Limb (tissue), 2 donors: ENCODE data around the gene TIMP4.

Experiments
- DNase-seq, 2 donors: peaks; one replicate each; pipeline ENCODE4 v3.0.0-alpha.2; 2016; ENCODE audit errors: extremely low spot score in 2 of 2

The TIMP4 gene

DNA sequence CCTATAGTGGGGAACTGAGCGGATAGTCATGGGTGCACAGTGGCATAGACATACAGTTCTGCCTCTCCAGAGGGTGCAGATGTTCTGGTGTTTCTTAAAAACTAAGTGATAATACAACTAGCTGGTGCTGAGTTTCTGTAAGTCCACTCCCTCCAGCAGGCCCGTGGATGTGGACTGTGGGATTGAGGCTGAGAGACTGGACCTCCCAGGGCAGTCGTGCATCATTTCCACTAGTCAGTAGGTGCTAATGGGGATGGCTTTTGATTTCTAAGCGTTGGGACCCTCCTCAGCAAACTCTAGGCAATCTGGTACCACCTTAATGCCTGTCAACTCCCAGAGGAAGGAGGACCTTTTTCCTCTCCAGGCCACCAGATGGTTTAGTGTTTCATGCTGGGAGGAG lies 27.3 kb upstream of the TIMP4 start:
- DNase-seq, result no peak

DNA sequence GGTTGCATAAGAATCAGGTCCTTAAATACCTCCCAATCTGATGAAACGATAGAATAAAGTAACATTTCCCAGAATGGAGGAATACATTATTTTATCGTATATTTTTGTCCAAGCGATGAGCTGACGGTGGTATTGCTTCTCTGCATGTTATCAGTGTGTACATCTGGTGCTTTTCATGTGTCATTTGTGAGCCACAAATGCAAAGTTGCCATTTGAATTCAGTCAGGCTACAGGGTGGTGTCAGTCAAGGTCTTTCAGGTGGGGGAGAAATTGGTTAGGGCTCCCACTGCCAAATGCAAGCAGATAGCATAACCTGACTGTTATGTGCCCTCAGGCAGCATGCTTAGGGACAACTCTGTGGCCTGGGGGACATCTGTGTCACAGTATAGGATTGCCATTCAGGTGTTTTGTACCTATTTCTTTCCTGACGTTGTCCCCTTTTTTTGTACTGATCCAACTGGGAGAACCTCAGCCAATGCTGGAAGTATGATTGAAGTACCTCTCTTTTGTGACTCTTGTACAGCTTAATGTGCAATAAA lies 26.5 kb upstream of the TIMP4 start:
- DNase-seq, result no peak

DNA sequence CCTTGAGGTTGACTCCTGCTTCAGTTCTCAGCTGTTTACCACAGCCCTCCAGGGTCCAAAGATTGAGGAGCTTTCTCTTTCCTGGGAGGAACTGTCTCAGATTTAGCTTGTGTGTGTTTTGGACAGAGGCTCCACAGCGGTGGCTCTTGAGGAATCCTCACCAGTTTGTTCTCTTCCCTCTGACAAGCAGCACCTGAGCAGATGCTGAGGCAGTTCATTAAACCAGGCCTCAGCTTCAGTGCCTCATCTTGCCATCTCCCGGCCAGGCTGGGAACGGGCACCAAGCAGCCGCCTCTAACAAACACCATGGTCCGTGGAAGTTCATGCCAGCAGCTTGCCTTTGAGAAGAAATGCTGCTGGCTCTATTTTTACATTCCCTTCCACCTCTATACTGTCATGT lies 25.8 kb upstream of the TIMP4 start:
- DNase-seq, result no peak

DNA sequence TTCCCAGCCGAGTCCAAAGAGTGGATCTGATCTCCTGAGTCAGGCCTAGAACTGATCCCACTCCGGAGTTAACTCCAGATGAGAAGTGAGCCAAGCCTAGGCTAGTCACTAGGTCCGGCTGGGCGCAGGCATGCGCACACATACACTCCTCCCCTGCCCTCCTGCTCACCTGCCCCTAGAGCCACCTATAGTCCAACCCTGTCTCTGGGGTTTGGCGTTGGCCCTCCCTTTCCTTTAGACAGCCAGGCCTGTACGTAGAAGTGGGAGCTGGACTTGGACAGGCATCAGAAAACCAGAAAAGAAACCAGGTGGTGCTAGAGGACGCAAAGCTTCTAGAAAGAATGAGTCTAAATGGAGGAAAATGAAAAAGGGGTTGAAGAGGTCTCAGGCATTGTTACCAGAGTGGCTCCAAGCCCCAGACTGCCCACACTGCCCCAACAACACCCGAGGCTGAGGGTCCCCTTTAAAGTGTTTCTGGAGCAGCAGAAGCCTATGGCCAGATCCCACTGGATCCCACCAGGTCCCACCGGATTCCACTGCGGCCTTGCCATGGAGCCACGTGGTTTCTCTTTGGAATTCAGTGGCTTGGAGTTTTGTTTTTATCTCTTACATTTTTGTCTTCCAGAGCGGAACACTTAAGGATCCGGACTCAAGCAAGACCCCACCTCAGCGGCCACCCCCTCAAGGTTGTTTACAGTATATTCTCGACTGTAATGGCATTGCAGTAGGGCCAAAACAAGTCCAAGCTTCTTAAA lies 24.2 kb upstream of the TIMP4 start:
- no peak for DNase-seq

DNA sequence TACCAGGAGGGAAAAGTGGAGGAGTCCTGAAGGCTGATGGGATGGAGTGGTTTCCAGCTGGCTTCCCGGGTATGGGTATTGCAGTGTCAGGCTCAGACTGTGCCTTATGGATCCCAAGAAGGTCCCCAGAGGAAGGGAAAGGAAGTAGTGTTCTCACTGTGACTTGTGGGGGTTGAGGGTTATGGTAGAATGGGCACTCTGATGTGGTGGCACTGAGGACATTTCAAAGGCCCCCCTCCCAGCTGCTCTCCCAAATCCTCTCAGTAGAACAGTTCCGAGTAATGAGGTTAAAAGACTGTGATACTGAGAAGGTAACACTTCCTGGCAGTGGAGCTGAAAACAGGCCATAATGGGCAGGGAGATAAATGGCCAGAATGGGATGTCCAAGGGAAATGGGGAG lies 23.1 kb upstream of the TIMP4 start:
- no peak for DNase-seq

DNA sequence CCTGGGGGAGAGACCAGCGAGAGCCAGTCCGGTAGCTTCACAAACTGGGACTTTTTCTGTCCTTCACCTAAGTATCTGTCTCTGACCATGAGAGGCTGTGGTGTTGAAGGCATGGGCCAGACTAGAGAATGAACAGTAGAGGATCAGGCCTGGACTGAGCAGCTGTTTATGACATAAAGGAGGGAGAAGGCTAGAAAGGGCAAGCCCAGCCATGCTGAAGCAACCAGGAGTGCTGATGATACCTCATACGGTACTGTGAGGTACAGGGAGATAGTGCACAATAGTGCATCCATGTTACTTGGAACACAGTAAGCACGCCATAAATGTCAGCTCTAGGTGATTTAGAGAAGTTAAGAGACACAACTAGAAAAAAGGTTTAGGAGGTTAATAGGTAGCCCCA lies 22.6 kb upstream of the TIMP4 start:
- DNase-seq, result no peak

DNA sequence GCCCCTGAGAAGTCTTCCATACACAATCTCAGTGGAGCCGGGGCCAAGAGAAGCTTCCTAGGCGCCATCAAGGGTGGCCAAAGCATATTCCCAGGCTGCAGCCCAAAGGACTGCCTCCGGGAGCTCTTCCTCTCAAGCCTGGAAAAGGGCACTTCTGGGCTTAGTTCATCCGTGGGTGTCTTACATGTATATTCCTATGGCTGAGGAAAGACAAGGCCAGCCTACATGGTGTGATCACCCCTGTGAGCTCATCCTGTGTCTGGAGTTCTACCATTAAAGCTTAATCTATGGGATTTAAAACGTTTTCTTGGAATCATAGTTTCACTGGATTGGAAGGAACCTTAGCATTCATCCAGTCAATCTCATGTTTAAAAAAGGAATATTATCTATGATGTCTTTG lies 21.9 kb upstream of the TIMP4 start:
- DNase-seq, result no peak

DNA sequence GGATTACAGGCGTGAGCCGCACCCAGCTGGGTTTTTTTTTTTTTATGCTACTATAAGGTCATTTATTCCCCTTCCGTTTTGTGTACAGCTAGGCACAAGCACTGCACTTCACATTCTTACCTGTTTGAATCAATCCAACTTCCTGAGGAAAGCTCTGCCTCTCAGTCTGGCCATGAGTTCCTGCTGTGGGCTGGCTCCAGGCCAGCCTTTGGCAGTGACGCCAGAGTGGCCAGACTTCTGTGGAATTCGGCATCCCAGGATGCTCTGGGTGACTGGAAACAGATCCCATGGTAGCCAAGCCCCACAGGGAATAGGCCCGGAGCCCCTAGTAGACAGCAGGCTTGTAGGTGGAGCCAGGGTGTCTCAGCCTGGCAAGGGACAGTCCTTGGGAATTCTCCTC lies 21.5 kb upstream of the TIMP4 start:
- peak in 1 of 2 donors; percentile 51 for DNase-seq

DNA sequence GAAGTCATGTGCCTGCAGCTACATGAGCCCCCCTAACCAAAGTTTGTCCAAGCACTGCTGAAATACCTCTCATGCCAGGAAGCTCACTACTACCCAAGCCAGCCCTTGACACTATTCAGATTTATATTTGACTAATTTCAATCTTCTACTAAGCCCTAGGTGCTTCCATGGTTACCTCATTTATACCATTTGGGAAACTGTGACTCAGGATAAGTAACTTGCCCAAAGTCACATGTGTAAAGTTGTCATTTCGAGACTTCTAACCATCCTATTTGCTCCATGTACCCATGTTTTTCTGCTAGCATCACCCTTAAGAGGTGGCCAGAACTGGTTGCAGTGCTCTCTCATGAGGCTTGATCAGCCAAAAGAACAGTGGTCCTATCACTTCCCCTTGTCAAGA lies 20.7 kb upstream of the TIMP4 start:
- DNase-seq, result no peak

DNA sequence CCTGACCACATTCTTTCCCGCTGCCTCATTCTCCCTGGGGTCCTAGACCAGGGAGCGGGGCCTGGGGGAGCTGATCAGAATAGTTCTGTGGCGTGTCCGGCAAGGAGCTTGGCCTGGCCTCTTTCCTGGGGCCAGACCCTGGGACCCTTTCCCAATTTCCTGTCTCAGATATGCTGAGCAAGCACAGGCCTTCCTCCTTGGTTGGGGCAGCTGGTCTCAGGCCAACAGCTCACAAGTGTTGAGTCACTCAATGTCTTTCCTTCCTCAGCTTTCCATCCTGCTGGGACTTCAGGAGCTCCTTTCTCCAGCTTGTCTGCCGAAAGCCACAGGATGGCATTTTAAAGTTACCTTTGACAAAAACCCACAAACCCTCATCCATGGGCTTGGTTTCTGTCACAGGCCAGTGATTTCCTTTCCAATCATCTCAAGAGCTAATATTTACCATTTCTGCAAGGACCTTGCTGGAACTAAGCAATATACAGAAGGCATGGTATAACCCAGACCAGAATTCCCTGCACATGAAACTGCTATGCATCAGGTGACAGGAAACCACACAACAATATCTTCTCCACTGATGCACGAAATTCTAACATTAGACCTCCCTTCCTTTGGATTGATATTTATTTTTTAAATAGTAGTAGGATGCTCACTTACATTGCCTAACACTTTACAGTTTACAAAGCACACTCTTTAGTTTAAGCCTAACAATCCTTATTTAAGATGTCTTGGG lies 19.5 kb upstream of the TIMP4 start:
- no peak for DNase-seq

DNA sequence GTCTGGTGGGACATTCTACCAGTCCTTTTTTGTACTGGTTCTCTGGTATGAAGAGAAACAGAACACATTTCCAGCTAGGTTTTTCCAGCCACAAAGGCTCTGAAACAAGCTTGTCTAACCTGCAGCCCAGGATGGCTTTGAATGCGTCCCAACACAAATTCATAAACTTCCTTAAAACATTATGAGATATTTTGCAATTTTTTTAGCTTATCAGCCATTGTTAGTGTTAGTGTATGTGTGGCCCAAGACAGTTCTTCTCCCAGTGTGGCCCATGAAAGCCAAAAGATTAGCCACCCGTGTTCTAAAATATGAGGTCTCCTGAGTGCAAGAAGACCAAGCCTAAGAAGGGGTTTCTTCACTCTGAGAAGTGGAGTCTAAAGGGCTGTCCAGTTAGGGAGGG lies 18.4 kb upstream of the TIMP4 start:
- no peak for DNase-seq

DNA sequence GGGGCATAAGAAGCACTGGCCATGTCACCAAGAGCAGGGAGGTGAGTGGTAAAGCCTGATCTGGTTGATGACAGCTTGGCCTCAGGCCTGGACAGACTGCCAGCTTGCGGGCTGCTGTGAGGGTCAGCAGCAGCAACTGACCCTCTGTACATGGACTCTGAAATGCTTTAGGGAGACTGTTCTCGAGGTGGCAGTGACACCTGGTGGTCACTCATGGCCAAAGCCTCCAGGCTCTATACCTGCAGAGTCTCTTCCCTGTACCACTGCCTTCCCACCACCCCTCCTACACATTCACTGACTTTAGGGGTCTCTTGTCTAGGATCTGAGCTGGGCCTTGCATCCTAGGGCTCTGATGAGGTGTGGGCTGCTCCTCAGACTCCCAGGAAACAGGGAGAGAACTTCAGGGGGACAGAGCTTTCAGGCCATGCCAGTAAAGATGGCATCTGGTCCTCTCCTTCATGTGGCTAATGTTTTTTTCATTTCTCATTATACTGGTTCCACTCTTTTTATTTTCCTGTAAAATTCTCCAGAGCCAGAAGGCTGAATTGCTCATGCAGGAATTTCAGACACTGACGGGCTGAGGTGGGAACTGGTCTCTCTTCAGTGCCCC lies 17.2 kb upstream of the TIMP4 start:
- peak; percentile 34 to 64 for DNase-seq

DNA sequence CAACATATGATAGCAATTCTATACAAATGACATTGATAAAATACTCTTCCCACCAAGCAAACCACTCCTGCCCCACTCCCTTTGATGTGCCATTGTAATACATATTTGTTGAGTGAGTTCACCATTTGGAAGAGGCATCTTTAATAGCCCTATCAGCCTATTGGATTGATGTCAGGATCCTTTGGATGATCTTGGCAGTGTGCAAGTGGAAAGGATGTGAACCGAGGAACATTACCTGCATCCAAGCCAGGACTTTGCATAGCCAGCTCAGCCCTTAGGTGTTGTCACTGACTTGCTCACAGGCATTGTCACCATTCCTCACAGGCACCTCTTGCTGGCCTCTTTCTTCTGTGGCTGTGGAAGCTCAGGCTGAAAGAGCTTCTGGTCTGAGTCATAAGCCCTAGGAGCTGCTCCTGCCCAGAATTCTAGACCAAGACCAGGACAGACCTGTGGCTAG lies 16.5 kb upstream of the TIMP4 start:
- DNase-seq, result no peak

DNA sequence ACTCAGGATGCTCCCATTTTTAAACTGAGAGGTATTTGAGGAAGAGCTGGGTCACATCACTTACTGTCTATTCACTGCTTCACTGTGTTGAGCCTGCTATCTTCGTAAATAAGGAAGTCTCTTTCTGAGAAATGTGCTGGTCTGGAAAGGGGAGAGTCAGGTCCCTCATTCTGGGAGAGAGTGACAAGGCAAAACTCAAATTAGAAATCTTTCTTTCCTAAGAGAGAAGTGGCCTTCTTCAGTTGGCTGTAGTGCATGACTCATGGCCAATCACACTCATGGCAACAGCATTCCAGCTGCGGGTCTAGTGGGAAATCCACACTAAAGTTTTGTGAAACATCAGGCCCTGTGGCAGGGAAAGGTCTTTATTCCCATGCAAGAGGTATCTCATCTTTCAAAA lies 11.5 kb upstream of the TIMP4 start:
- DNase-seq, result no peak

DNA sequence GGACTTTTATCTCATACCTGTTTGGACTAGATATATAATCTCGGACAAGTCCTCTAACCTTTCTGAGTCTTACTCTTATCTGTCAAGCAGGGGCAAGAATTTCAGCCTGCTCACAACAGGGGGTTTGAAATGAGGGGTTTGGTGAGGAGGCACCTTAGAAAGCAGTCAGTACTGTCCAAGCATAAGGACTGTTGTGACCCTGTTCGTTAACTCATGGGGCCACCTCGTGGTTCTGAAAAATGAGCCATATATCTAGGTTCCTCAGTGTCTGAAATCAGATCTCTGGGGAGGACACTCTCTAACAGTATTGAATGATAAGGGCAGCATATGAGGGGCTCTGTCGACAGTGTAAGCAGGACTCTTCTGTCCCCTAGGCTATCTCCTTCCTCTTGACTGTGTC lies 7.2 kb upstream of the TIMP4 start:
- no peak for DNase-seq

DNA sequence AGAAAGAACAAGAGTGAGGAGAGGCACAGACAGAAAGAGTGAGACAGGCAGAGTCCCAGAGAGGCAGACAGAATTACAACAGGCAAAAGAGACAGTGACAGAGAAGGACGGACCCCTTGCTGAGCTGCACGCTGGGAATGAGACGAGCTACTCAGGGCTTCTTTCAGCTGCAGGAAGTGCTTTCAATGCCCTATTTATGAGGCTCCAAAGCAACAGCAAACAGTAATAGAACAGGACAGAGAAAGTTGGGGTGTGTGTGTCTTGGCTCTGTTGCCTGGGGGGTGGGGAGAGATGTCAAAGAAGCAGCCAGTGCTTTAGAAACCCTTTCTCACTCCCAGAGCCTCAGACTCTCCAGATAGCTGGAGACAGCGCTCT lies 502 bp upstream of the TIMP4 start:
- no peak for DNase-seq

DNA sequence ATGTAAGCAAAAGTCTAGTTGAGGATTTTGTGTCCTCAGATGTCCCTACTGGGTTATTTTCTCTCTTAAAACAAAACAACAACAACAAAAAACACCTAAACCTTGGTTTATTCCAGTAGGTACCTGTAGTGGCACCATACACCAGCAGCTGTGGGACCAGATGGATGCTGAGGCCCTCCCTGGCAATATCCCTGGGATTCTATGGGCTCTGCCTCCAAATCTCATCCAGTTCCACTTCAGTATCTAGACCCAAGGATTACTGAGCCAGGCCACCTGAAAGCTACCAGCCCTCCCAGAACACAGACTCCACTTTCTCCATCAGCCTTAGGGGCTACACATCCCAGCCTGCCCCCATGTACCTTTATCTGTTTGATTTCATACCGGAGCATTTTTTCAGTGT lies 1.7 kb downstream of the TIMP4 start:
- no peak for DNase-seq

DNA sequence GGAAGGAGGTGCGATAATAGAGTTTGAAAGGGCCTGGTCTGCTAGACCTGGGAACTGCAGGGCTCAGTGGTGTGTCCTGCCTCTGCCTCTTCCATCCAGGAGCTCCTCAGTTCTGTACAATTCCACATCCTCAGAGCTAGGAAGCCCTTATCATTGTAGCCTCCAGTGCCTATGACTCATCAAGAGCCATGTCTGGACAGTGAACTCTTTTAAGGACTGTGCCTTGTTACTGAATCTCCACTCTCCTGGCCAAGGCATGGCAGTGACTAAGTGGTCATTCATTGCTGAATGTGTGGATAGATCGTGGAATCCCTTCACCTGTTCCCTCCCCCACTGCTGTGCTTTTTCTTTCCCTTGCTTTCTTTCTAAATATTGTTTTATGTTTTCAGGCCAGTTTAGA lies 2.9 kb downstream of the TIMP4 start:
- no peak for DNase-seq

DNA sequence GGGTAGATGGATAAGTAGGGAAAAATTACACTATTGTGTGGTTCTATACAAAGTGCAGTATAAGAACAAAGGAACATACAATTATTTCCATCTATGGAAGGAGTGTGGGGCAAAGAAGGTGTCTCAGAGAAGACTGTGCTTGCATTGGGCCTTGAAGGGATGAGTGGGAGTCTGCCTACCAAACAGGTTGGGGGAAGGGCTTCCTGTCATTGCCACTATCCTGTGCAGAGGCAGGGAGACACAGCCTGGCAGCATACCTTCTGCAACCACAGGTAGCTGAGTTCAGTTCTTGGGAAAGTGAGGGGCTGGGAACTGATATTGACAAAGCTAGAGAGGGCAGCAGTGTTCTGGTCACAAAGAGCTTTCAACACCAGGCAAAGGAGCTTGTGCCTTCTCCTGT lies 3.4 kb downstream of the TIMP4 start:
- DNase-seq, result no peak

DNA sequence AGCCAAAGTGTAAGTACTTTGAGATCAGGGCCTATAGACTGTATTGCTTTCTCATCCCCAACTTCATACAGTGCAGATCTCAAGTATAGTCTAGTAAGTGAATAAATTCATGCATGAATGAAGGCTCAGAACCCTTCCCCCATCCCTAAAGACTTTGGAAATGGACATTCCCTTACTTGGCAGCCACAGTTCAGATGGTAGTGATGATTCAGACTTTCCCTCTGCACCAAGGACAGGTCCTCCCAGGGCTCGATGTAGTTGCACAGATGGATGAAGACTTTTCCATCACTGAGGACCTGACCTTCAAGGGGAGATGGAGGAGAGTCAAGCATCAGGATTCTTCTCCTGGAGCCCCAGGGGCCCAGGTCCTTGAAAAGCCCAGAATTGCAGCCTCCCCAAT lies 4.6 kb downstream of the TIMP4 start:
- no peak for DNase-seq

DNA sequence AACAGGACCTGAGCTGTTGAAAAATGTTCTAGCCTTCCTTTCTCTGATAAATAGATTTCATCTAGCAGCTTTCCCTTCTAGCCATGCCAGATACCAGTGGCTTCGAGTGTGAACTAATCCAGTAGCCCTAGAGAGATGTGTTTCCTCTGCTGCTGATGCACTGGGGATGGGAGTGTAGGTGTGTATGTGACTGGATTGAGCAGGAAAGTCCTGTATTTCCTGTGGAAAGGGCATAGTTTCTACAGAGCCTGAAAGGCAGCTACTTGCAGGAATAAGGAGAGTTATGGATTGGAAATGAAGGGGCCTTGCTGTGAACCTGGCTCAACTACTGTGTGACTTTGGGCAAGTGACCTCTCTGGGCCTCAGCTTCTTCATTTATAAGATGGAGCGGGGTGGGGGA lies 8.6 kb downstream of the TIMP4 start:
- no peak for DNase-seq

DNA sequence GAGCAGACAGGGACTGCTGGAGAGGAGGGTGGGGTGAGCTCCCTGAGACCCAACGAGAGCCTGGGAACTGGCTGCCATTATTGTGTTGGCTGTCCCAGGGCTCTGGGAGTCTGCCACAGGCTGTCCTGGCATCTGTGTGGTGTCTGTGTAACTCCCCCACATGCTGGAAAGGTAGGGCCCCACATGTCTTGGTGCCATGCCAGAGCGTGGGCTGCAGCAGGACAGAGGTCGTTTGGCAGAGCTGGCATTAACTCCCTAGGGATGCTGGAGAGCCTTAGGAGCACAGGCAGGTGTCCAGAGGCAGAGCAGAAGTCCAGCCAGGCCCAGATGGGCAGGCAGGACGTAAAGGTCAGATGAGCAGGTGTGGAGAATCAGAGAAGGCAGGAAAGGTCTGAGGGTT lies 9.7 kb downstream of the TIMP4 start:
- no peak for DNase-seq
